CD14-positive monocyte (primary cell): ENCODE measurements around the gene LAMP1. TPM values are rescaled to one million over a fixed set of nuclear protein-coding genes. Genes with fewer than 3 reads are reported as not detected.

Source experiments
- DNase-seq, 3 donors: peaks; one replicate each; pipeline ENCODE4 v3.0.0-alpha.2; 2011 to 2022
- H2AFZ ChIP-seq: 2 replicates; pipeline ENCODE4 v1.6.0; 2012; ENCODE audit warnings: mild to moderate bottlenecking, low read depth, low read length, inconsistent platforms; ENCODE audit not compliant: insufficient read depth, poor library complexity, severe bottlenecking
- H3K27ac ChIP-seq, 2 donors: 1 replicate in 1 of 2; 2 replicates in 1 of 2; pipeline ENCODE4 v1.5.1; 2012 to 2013; ENCODE audit warnings: low read length in 2 of 2, control low read depth in 1 of 2, inconsistent platforms in 1 of 2, low read depth in 1 of 2, mild to moderate bottlenecking in 1 of 2
- H3K27me3 ChIP-seq, 2 donors: one replicate each; pipeline versions ENCODE4 v1.6.0 to v1.6.1; 2011 to 2013; ENCODE audit warnings: low read length in 2 of 2; ENCODE audit not compliant: control insufficient read depth in 2 of 2, insufficient read depth in 2 of 2
- H3K36me3 ChIP-seq, 2 donors: replicated peaks in 1 of 2; 1 replicate in 1 of 2; 2 replicates in 1 of 2; pipeline versions ENCODE4 v1.5.1 to v1.6.1; 2012 to 2013; ENCODE audit warnings: low read length in 2 of 2, control low read depth in 1 of 2, inconsistent platforms in 1 of 2, mild to moderate bottlenecking in 1 of 2; ENCODE audit not compliant: insufficient read depth in 2 of 2, control insufficient read depth in 1 of 2
- H3K4me1 ChIP-seq, 2 donors: 1 replicate in 1 of 2; 2 replicates in 1 of 2; pipeline versions ENCODE4 v1.5.1 to v1.6.1; 2012 to 2013; ENCODE audit warnings: low read length in 2 of 2, control low read depth in 1 of 2, inconsistent platforms in 1 of 2, mild to moderate bottlenecking in 1 of 2, moderate library complexity in 1 of 2; ENCODE audit not compliant: insufficient read depth in 2 of 2, control insufficient read depth in 1 of 2
- H3K4me2 ChIP-seq: replicated peaks from 2 replicates; pipeline ENCODE3; 2012; ENCODE audit warnings: low read length, moderate library complexity, mild to moderate bottlenecking; ENCODE audit not compliant: poor library complexity, severe bottlenecking; ENCODE audit errors: extremely low read depth
- H3K4me3 ChIP-seq, 3 experiments: fragments of 200-600 bp in 1 of 3; sonication (generic) in 1 of 3; replicated peaks in 1 of 3; 1 replicate in 2 of 3; 2 replicates in 1 of 3; pipeline ENCODE4 v1.5.1; 2011 to 2013; ENCODE audit warnings: low read length in 3 of 3, mild to moderate bottlenecking in 3 of 3, control low read depth in 2 of 3, low read depth in 2 of 3, inconsistent platforms in 1 of 3, moderate library complexity in 1 of 3
- H3K79me2 ChIP-seq: 2 replicates; pipeline ENCODE4 v1.6.0; 2012; ENCODE audit warnings: mild to moderate bottlenecking, control low read depth, inconsistent platforms, low read length, moderate library complexity; ENCODE audit not compliant: insufficient read depth
- H3K9ac ChIP-seq: 2 replicates; pipeline ENCODE4 v1.6.0; 2017; ENCODE audit warnings: low read length, mild to moderate bottlenecking; ENCODE audit not compliant: insufficient read depth, poor library complexity, severe bottlenecking
- H3K9me3 ChIP-seq, 2 donors: replicated peaks in 1 of 2; 1 replicate in 1 of 2; 2 replicates in 1 of 2; pipeline versions ENCODE4 v1.5.1 to v1.6.1; 2012 to 2013; ENCODE audit warnings: low read length in 2 of 2, control low read depth in 1 of 2; ENCODE audit not compliant: control insufficient read depth in 1 of 2, insufficient read depth in 1 of 2
- H4K20me1 ChIP-seq: 2 replicates; pipeline ENCODE4 v1.6.0; 2012; ENCODE audit warnings: mild to moderate bottlenecking, low read length, control low read depth, moderate library complexity; ENCODE audit not compliant: insufficient read depth
- H3K27ac Mint-ChIP-seq, 7 donors: one replicate each; pipeline ENCODE4 v1.8.0; 2020; ENCODE audit warnings: mild to moderate bottlenecking in 7 of 7, mixed read lengths in 7 of 7, moderate library complexity in 6 of 7, inconsistent platforms in 2 of 7
- H3K27me3 Mint-ChIP-seq, 3 donors: one replicate each; pipeline ENCODE4 v1.8.0; 2021 to 2022; ENCODE audit warnings: low read depth in 3 of 3, mild to moderate bottlenecking in 3 of 3, mixed read lengths in 3 of 3, moderate library complexity in 3 of 3, inconsistent platforms in 1 of 3
- H3K36me3 Mint-ChIP-seq, 2 donors: one replicate each; pipeline ENCODE4 v1.8.0; 2020; ENCODE audit warnings: mixed read lengths in 2 of 2, inconsistent platforms in 1 of 2, mild to moderate bottlenecking in 1 of 2
- H3K4me1 Mint-ChIP-seq: one replicate; pipeline ENCODE4 v1.8.0; 2020; ENCODE audit warnings: mild to moderate bottlenecking, mixed read lengths
- H3K4me3 Mint-ChIP-seq, 2 donors: one replicate each; pipeline ENCODE4 v1.8.0; 2020; ENCODE audit warnings: mild to moderate bottlenecking in 2 of 2, mixed read lengths in 2 of 2, moderate library complexity in 1 of 2
- H3K9me3 Mint-ChIP-seq, 7 donors: one replicate each; pipeline ENCODE4 v1.8.0; 2020 to 2022; ENCODE audit warnings: mixed read lengths in 7 of 7, mild to moderate bottlenecking in 6 of 7, moderate library complexity in 6 of 7, inconsistent platforms in 2 of 7
- CTCF ChIP-seq: fragments of 200-600 bp; IDR thresholded peaks from one replicate; pipeline ENCODE4 v1.8.0; 2022; ENCODE audit warnings: antibody characterized with exemption, mild to moderate bottlenecking
- WGBS: methylation state at CpG from one replicate; pipeline ENCODE4 v1.1.5; 2013; ENCODE audit warnings: missing lambda C conversion rate; ENCODE audit not compliant: insufficient coverage; 5-methylcytosine and 5-hydroxymethylcytosine counted together
- intact Hi-C, 2 donors: fragments of 100-400 bp; cut with micrococcal nuclease; formaldehyde crosslinking; loops; one replicate each; pipeline versions ENCODE4 v1.15.0 to v1.15.1; 2023
- polyA plus RNA-seq, 3 donors: library from polyadenylated mRNA; depleted of rRNA in 1 of 3; unstranded in 2 of 3; stranded (reverse) in 1 of 3; fragments of 300-500 nt in 2 of 3; fragments of >200 nt in 1 of 3; fragmentation: Illumina TruSeq in 2 of 3; gene quantifications; 1 replicate in 2 of 3; 2 replicates in 1 of 3; pipeline ENCODE4 v1.2.3, GENCODE V29; 2012 to 2021

The LAMP1 gene
- polyA plus RNA-seq, 3 donors, result 22.0 to 122 (median 24.5) TPM

- Histone ChIP-seq H3K79me2 (no peaks in the 10 kb centered on the region), H3K9ac (no peak overlapping the region), H3K27me3 (no peaks in the 10 kb centered on the region), H4K20me1 (no peaks in the 10 kb centered on the region), H3K27ac (no peak overlapping the region), H3K36me3 (no peaks in the 10 kb centered on the region), H3K4me3 (no peak overlapping the region), H3K4me1 (no peaks in the 10 kb centered on the region), H3K4me2 (no peak overlapping the region), H3K9me3 (peaks cover 24 to 35% of the 10 kb centered on the region in 2 donors), H2AFZ (no peak overlapping the region)
- Mint-ChIP-seq H3K27ac (no peak overlapping the region), H3K27me3 (peaks cover 3 to 6% (median 3%) of the 10 kb centered on the region in 3 donors), H3K9me3 (peaks cover 18 to 48% (median 36%) of the 10 kb centered on the region in 7 donors), H3K4me1 (no peaks in the 10 kb centered on the region), H3K36me3 (no peaks in the 10 kb centered on the region), H3K4me3 (no peak overlapping the region)
- WGBS, result 98% methylated on average over 17 of the region's 17 CpGs
- intact Hi-C loops, result no loop called here
- TF ChIP-seq CTCF, result no peak
- DNase-seq, result no peak
These were observed 51.6 kb downstream of the LAMP1 start for GRCh38 chr13:113348591-113348990.

GRCh38 chr13:113349050-113349449 is 52.0 kb downstream of the LAMP1 start:
- Histone ChIP-seq H2AFZ (no peak overlapping the region), H3K9me3 (peaks cover 24 to 34% of the 10 kb centered on the region in 2 donors), H3K27me3 (no peaks in the 10 kb centered on the region), H4K20me1 (no peaks in the 10 kb centered on the region), H3K36me3 (no peaks in the 10 kb centered on the region), H3K79me2 (no peaks in the 10 kb centered on the region), H3K27ac (no peak overlapping the region), H3K4me1 (no peaks in the 10 kb centered on the region), H3K9ac (no peak overlapping the region), H3K4me3 (no peak overlapping the region), H3K4me2 (no peak overlapping the region)
- Mint-ChIP-seq H3K27me3 (peaks cover 6 to 7% (median 6%) of the 10 kb centered on the region in 3 donors), H3K4me3 (no peak overlapping the region), H3K9me3 (peaks cover 18 to 46% (median 36%) of the 10 kb centered on the region in 7 donors), H3K27ac (no peak overlapping the region), H3K4me1 (no peaks in the 10 kb centered on the region), H3K36me3 (no peaks in the 10 kb centered on the region)
- intact Hi-C loops, result no loop called here
- no CpG with 5 or more reads among the region's 6 CpGs for WGBS
- no peak for DNase-seq
- TF ChIP-seq CTCF, result no peak
